Activated effector memory CD4-positive, alpha-beta T cell treated with Interleukin-2 at 50 U/mL for 16 hours (primary cell): ENCODE data around the gene RHEX.

ENCODE experiments used
- DNase-seq: peaks from one replicate; pipeline ENCODE4 v3.0.0-alpha.2; 2020

RHEX gene

GRCh38 chr1:206120406-206120805 lies 67.4 kb downstream of the RHEX start:
- DNase-seq, result no peak

GRCh38 chr1:206121269-206121668 lies 68.3 kb downstream of the RHEX start:
- DNase-seq, result no peak

- DNase-seq, result no peak
Observed at GRCh38 chr1:206122686-206123085, 69.7 kb downstream of the RHEX start.

- no peak for DNase-seq
Observed at GRCh38 chr1:206125346-206125745, 72.4 kb downstream of the RHEX start.

GRCh38 chr1:206127336-206127735 lies 74.4 kb downstream of the RHEX start:
- no peak for DNase-seq

- no peak for DNase-seq
Observed at GRCh38 chr1:206128196-206128595, 75.2 kb downstream of the RHEX start.

GRCh38 chr1:206131037-206131436 lies 78.1 kb downstream of the RHEX start:
- no peak for DNase-seq

- DNase-seq, result no peak
Observed at GRCh38 chr1:206133751-206134415, 80.9 kb downstream of the RHEX start.

- no peak for DNase-seq
Observed at GRCh38 chr1:206135248-206135647, 82.3 kb downstream of the RHEX start.

- DNase-seq, result no peak
Observed at GRCh38 chr1:206136241-206136640, 83.3 kb downstream of the RHEX start.

GRCh38 chr1:206142011-206142410 lies 89.0 kb downstream of the RHEX start:
- DNase-seq, result no peak

GRCh38 chr1:206142770-206143169 lies 89.8 kb downstream of the RHEX start:
- no peak for DNase-seq

- DNase-seq, result no peak
Observed at GRCh38 chr1:206143537-206144172, 90.7 kb downstream of the RHEX start.

- DNase-seq, result no peak
Observed at GRCh38 chr1:206144605-206145004, 91.6 kb downstream of the RHEX start.

GRCh38 chr1:206145771-206146290 lies 92.9 kb downstream of the RHEX start:
- no peak for DNase-seq
